ENCODE results near the gene SIK2. TPM values are rescaled to one million over a fixed set of nuclear protein-coding genes. Genes with fewer than 3 reads are reported as not detected.
A peak's percentile ranks its signal among the peaks of the same experiment; 100 is the strongest.

SIK2 gene
- total and polyA plus RNA-seq, 2 donors from 2014 or later = 6.4 to 40.1 TPM

GRCh38 chr11:111723595-111723994, 121.3 kb downstream of the SIK2 start:
- Histone ChIP-seq H3K9ac (ENCODE audit: low read length in 3 of 3) (no peak overlapping the region), H3K27ac (ENCODE audit: low read depth in 2 of 2, low read length in 2 of 2) (no peak overlapping the region), H3K4me1 (ENCODE audit: control insufficient read depth in 2 of 3, insufficient read depth in 2 of 3, low read depth in 1 of 3, low read length in 3 of 3) (peaks cover 0 to 10% (median 3%) of the 10 kb centered on the region in 3 donors), H3K9me3 (ENCODE audit: control insufficient read depth in 2 of 3, insufficient read depth in 1 of 3, low read length in 3 of 3) (no peaks in the 10 kb centered on the region), H3K27me3 (ENCODE audit: control insufficient read depth, insufficient read depth, low read length) (no peaks in the 10 kb centered on the region), H3K36me3 (ENCODE audit: control insufficient read depth in 2 of 3, insufficient read depth in 3 of 3, low read length in 3 of 3) (peaks cover 2 to 73% (median 46%) of the 10 kb centered on the region in 3 donors), H3K4me3 (ENCODE audit: low read length in 3 of 3) (no peak overlapping the region)
- no peak for TF ChIP-seq CTCF (IDR thresholded peaks at IDR 0.05; ENCODE audit: borderline replicate concordance, extremely low read depth, insufficient read depth)
- DNase-seq = peak in 1 of 5 donors; percentile 17
- no peak for FAIRE-seq
- intact Hi-C loops (cut with DNase I) = no loop called here

- Histone ChIP-seq H3K27me3 (ENCODE audit: control insufficient read depth, insufficient read depth, low read length) (no peaks in the 10 kb centered on the region), H3K4me3 (ENCODE audit: low read length in 3 of 3) (no peak overlapping the region), H3K36me3 (ENCODE audit: control insufficient read depth in 2 of 3, insufficient read depth in 3 of 3, low read length in 3 of 3) (peaks cover 2 to 71% (median 43%) of the 10 kb centered on the region in 3 donors), H3K4me1 (ENCODE audit: control insufficient read depth in 2 of 3, insufficient read depth in 2 of 3, low read depth in 1 of 3, low read length in 3 of 3) (peaks cover 5 to 15% (median 8%) of the 10 kb centered on the region in 3 donors), H3K9me3 (ENCODE audit: control insufficient read depth in 2 of 3, insufficient read depth in 1 of 3, low read length in 3 of 3) (no peaks in the 10 kb centered on the region), H3K9ac (ENCODE audit: low read length in 3 of 3) (no peak overlapping the region), H3K27ac (ENCODE audit: low read depth in 2 of 2, low read length in 2 of 2) (no peak overlapping the region)
- TF ChIP-seq CTCF (IDR thresholded peaks at IDR 0.05; ENCODE audit: borderline replicate concordance, extremely low read depth, insufficient read depth) = no peak
- DNase-seq (no peak), FAIRE-seq (no peak)
- intact Hi-C loops (cut with DNase I) = no loop called here
Observed at GRCh38 chr11:111724615-111725129, 122.4 kb downstream of the SIK2 start.

- DNase-seq = no peak
- H3K27ac ChIP-seq (ENCODE audit: low read depth in 2 of 2, low read length in 2 of 2) = no peak overlapping the region
- peaks cover 2 to 61% (median 34%) of the 10 kb centered on the region in 3 donors for H3K36me3 ChIP-seq (ENCODE audit: control insufficient read depth in 2 of 3, insufficient read depth in 3 of 3, low read length in 3 of 3)
- no peak for TF ChIP-seq CTCF (IDR thresholded peaks at IDR 0.05; ENCODE audit: borderline replicate concordance, extremely low read depth, insufficient read depth)
- no peaks in the 10 kb centered on the region for H3K27me3 ChIP-seq (ENCODE audit: control insufficient read depth, insufficient read depth, low read length)
- intact Hi-C loops (cut with DNase I) = no loop called here
- no peaks in the 10 kb centered on the region for H3K9me3 ChIP-seq (ENCODE audit: control insufficient read depth in 2 of 3, insufficient read depth in 1 of 3, low read length in 3 of 3)
- H3K4me1 ChIP-seq (ENCODE audit: control insufficient read depth in 2 of 3, insufficient read depth in 2 of 3, low read depth in 1 of 3, low read length in 3 of 3) = peaks cover 5 to 21% (median 13%) of the 10 kb centered on the region in 3 donors
- no peak overlapping the region for H3K4me3 ChIP-seq (ENCODE audit: low read length in 3 of 3)
- FAIRE-seq = no peak
- no peak overlapping the region for H3K9ac ChIP-seq (ENCODE audit: low read length in 3 of 3)
Observed at GRCh38 chr11:111725621-111726020, 123.4 kb downstream of the SIK2 start.

- H3K4me3 ChIP-seq (ENCODE audit: low read length in 3 of 3) = no peak overlapping the region
Observed at GRCh38 chr11:111726301-111726713, 124.1 kb downstream of the SIK2 start.

More at GRCh38 chr11:111726301-111726713, 124.1 kb downstream of the SIK2 start:
- no peak overlapping the region for H3K9ac ChIP-seq (ENCODE audit: low read length in 3 of 3)
- TF ChIP-seq CTCF (IDR thresholded peaks at IDR 0.05; ENCODE audit: borderline replicate concordance, extremely low read depth, insufficient read depth) = no peak
- DNase-seq = no peak
- intact Hi-C loops (cut with DNase I) = no loop called here
- H3K27ac ChIP-seq (ENCODE audit: low read depth in 2 of 2, low read length in 2 of 2) = no peak overlapping the region
- H3K4me1 ChIP-seq (ENCODE audit: control insufficient read depth in 2 of 3, insufficient read depth in 2 of 3, low read depth in 1 of 3, low read length in 3 of 3) = peaks cover 5 to 28% (median 18%) of the 10 kb centered on the region in 3 donors
- H3K9me3 ChIP-seq (ENCODE audit: control insufficient read depth in 2 of 3, insufficient read depth in 1 of 3, low read length in 3 of 3) = no peaks in the 10 kb centered on the region
- H3K27me3 ChIP-seq (ENCODE audit: control insufficient read depth, insufficient read depth, low read length) = no peaks in the 10 kb centered on the region
- no peak for FAIRE-seq
- peaks cover 2 to 54% (median 28%) of the 10 kb centered on the region in 3 donors for H3K36me3 ChIP-seq (ENCODE audit: control insufficient read depth in 2 of 3, insufficient read depth in 3 of 3, low read length in 3 of 3)

Data from kidney (tissue), 14 donors.